Loucy (cell line): Measurements from ENCODE around the gene MYO1A.

Experiments used
- CTCF ChIP-seq: fragments of 200-600 bp; sonication (generic); conservative IDR thresholded peaks from 2 replicates; pipeline ENCODE4 v1.5.1; 2014; ENCODE audit warnings: mild to moderate bottlenecking, antibody characterized with exemption, low read length
- EZH2phosphoT487 ChIP-seq: fragments of 200-600 bp; IDR thresholded peaks from 2 replicates; pipeline ENCODE4 v1.6.1; 2018; ENCODE audit warnings: antibody characterized with exemption, mild to moderate bottlenecking, moderate library complexity, borderline replicate concordance

- TF ChIP-seq CTCF (no peak), EZH2phosphoT487 (no peak)
Observed at GRCh38 chr12:57004651-57005050, 45.3 kb downstream of the MYO1A start.
